G401.6 (cell line): Measurements from ENCODE around the gene CAMTA1.

Experiments
- FAIRE-seq: peaks from 2 replicates; lab custom pipeline; 2012; peaks lifted over from hg19 to GRCh38; lab: Jason Lieb, UNC

CAMTA1 gene

GRCh38 chr1:7436056-7437005 is 651.1 kb downstream of the CAMTA1 start:
- FAIRE-seq = no peak

GRCh38 chr1:7437036-7437435 is 651.8 kb downstream of the CAMTA1 start:
- no peak for FAIRE-seq

- no peak for FAIRE-seq
Observed at GRCh38 chr1:7437608-7438395, 652.5 kb downstream of the CAMTA1 start.

- no peak for FAIRE-seq
Observed at GRCh38 chr1:7438396-7438785, 653.1 kb downstream of the CAMTA1 start.

- no peak for FAIRE-seq
Observed at GRCh38 chr1:7438921-7439655, 653.8 kb downstream of the CAMTA1 start.

- FAIRE-seq = no peak
Observed at GRCh38 chr1:7440154-7440553, 654.9 kb downstream of the CAMTA1 start.

- no peak for FAIRE-seq
Observed at GRCh38 chr1:7441143-7441841, 656.0 kb downstream of the CAMTA1 start.

GRCh38 chr1:7442036-7442435 is 656.8 kb downstream of the CAMTA1 start:
- no peak for FAIRE-seq

- FAIRE-seq = no peak
Observed at GRCh38 chr1:7442918-7443317, 657.7 kb downstream of the CAMTA1 start.

- no peak for FAIRE-seq
Observed at GRCh38 chr1:7444363-7444762, 659.1 kb downstream of the CAMTA1 start.

- FAIRE-seq = no peak
Observed at GRCh38 chr1:7447093-7447492, 661.8 kb downstream of the CAMTA1 start.

- FAIRE-seq = no peak
Observed at GRCh38 chr1:7447736-7448135, 662.5 kb downstream of the CAMTA1 start.

GRCh38 chr1:7448986-7449385 is 663.7 kb downstream of the CAMTA1 start:
- no peak for FAIRE-seq

GRCh38 chr1:7449750-7450149 is 664.5 kb downstream of the CAMTA1 start:
- no peak for FAIRE-seq

GRCh38 chr1:7450838-7451237 is 665.6 kb downstream of the CAMTA1 start:
- no peak for FAIRE-seq

- no peak for FAIRE-seq
Observed at GRCh38 chr1:7453038-7453437, 667.8 kb downstream of the CAMTA1 start.

GRCh38 chr1:7454052-7454815 is 669.0 kb downstream of the CAMTA1 start:
- FAIRE-seq = no peak

GRCh38 chr1:7454895-7455784 is 669.9 kb downstream of the CAMTA1 start:
- FAIRE-seq = no peak

- no peak for FAIRE-seq
Observed at GRCh38 chr1:7455796-7456721, 670.8 kb downstream of the CAMTA1 start.
